IPS-NIHi7 (cell line): Measurements from ENCODE around the gene CRACR2A.

Source experiments
- DNase-seq: peaks from one replicate; pipeline ENCODE4 v3.0.0; 2012; ENCODE audit warnings: mixed read lengths; ENCODE audit errors: extremely low spot score

The CRACR2A gene

GRCh38 chr12:3684449-3685051 is 68.4 kb downstream of the CRACR2A start:
- no peak for DNase-seq

- no peak for DNase-seq
Observed at GRCh38 chr12:3683670-3684069, 69.2 kb downstream of the CRACR2A start.

- DNase-seq, result no peak
Observed at GRCh38 chr12:3681595-3682061, 71.3 kb downstream of the CRACR2A start.

GRCh38 chr12:3680919-3681594 is 71.9 kb downstream of the CRACR2A start:
- DNase-seq, result no peak

GRCh38 chr12:3679831-3680230 is 73.1 kb downstream of the CRACR2A start:
- no peak for DNase-seq

- no peak for DNase-seq
Observed at GRCh38 chr12:3677609-3678008, 75.3 kb downstream of the CRACR2A start.

- no peak for DNase-seq
Observed at GRCh38 chr12:3673981-3674708, 78.8 kb downstream of the CRACR2A start.

GRCh38 chr12:3672113-3672509 is 80.8 kb downstream of the CRACR2A start:
- DNase-seq, result no peak

- no peak for DNase-seq
Observed at GRCh38 chr12:3671330-3672112, 81.4 kb downstream of the CRACR2A start.

- DNase-seq, result no peak
Observed at GRCh38 chr12:3670083-3670620, 82.8 kb downstream of the CRACR2A start.

- no peak for DNase-seq
Observed at GRCh38 chr12:3669594-3669993, 83.3 kb downstream of the CRACR2A start.

- DNase-seq, result no peak
Observed at GRCh38 chr12:3668479-3669165, 84.3 kb downstream of the CRACR2A start.

- no peak for DNase-seq
Observed at GRCh38 chr12:3667485-3667884, 85.4 kb downstream of the CRACR2A start.

- no peak for DNase-seq
Observed at GRCh38 chr12:3666441-3666840, 86.5 kb downstream of the CRACR2A start.

GRCh38 chr12:3662521-3662921 is 90.4 kb downstream of the CRACR2A start:
- no peak for DNase-seq

GRCh38 chr12:3661028-3661427 is 91.9 kb downstream of the CRACR2A start:
- no peak for DNase-seq

GRCh38 chr12:3658327-3659163 is 94.4 kb downstream of the CRACR2A start:
- DNase-seq, result peak; percentile 63

GRCh38 chr12:3656946-3657622 is 95.8 kb downstream of the CRACR2A start:
- DNase-seq, result no peak

GRCh38 chr12:3655328-3655900 is 97.5 kb downstream of the CRACR2A start:
- DNase-seq, result peak; percentile 83
